H1 (cell line): ENCODE measurements around the gene PTPA. TPM values are rescaled to one million over a fixed set of nuclear protein-coding genes. Genes with fewer than 3 reads are reported as not detected.

Experiments
- ASH2L ChIP-seq: fragments of 200-600, 300-600 bp; sonication (generic); IDR thresholded peaks from one replicate; pipeline ENCODE4 v1.7.1; 2017; ENCODE audit warnings: low read length
- ATF3 ChIP-seq: IDR thresholded peaks from 2 replicates; pipeline ENCODE4 v1.6.1; 2011; ENCODE audit warnings: low read depth, mild to moderate bottlenecking, low read length; ENCODE audit not compliant: insufficient read depth
- BACH1 ChIP-seq: IDR thresholded peaks from 2 replicates; pipeline ENCODE4 v1.6.1; 2012; ENCODE audit warnings: low read length, improper control_type of control experiment
- NRF1 ChIP-seq: IDR thresholded peaks from 2 replicates; pipeline ENCODE4 v1.6.1; 2011; ENCODE audit warnings: mild to moderate bottlenecking, low read depth, low read length, improper control_type of control experiment
- SIX5 ChIP-seq: IDR thresholded peaks from 2 replicates; pipeline ENCODE4 v1.6.1; 2011; ENCODE audit warnings: mild to moderate bottlenecking, low read depth, low read length
- SP1 ChIP-seq: IDR thresholded peaks from 2 replicates; pipeline ENCODE4 v1.6.1; 2011; ENCODE audit warnings: low read depth, low read length
- YY1 ChIP-seq: IDR thresholded peaks from 2 replicates; pipeline ENCODE4 v1.6.1; 2011; ENCODE audit warnings: low read depth, mild to moderate bottlenecking, low read length
- polyA plus RNA-seq, 7 experiments: library from polyadenylated mRNA; depleted of rRNA in 3 of 7; stranded (reverse) in 5 of 7; unstranded in 2 of 7; fragments of >200 nt in 5 of 7; fragments of 200-250 nt in 2 of 7; gene quantifications; 1 replicate in 5 of 7; 2 replicates in 1 of 7; 4 replicates in 1 of 7; pipeline versions ENCODE4 v1.2.1 to v1.2.3, GENCODE V29; 2011 to 2013; ENCODE audit warnings: missing spikeins in 2 of 7, mixed read lengths in 2 of 7
- total RNA-seq: library from RNA; stranded (reverse); fragmentation: NEBNext Ultra II Directional; extraction: Animal tissue kit (Norgen Biotek cat#: 25700); gene quantifications from 2 replicates; pipeline ENCODE4 v1.2.1, GENCODE V29; 2021
- TF ChIP-seq, protein P1 (sequence below): IDR thresholded peaks from 2 replicates; pipeline ENCODE4 v1.6.1; 2012; ENCODE audit warnings: inconsistent platforms

Gene PTPA
- total and polyA plus RNA-seq, 2 of the 8 experiments (the other 6 are each of a cell fraction or from before 2014, with no cell fraction given), result 114 to 145 TPM

DNA sequence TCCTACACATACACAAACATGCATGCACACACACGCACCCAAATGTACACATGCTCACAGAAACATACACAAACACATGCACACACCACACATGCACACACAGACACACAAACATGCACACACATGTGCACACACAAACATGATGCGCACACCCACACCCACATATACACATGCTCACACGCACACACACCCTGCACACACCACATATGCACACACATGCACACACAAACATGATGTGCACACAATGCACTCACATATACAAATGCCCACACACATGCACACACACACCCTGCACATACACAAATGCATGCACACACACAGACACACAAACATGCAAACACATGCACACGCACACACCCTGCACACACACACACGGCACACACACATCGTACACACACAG lies 74.2 kb downstream of the PTPA start (continued):
- TF ChIP-seq, protein P1, sequence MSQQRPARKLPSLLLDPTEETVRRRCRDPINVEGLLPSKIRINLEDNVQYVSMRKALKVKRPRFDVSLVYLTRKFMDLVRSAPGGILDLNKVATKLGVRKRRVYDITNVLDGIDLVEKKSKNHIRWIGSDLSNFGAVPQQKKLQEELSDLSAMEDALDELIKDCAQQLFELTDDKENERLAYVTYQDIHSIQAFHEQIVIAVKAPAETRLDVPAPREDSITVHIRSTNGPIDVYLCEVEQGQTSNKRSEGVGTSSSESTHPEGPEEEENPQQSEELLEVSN, result no peak
- no peak for TF ChIP-seq ASH2L
- TF ChIP-seq SIX5, result no peak
- TF ChIP-seq ATF3, result no peak
- no peak for TF ChIP-seq BACH1
- no peak for TF ChIP-seq SP1
- no peak for TF ChIP-seq NRF1
- TF ChIP-seq YY1, result no peak
